HG03558 (cell line): ENCODE data around the gene FN3KRP.

ENCODE experiments used
- ATAC-seq: cut with Tn5 transposase; IDR thresholded peaks from one replicate; pipeline ENCODE4 v1.9.1; 2021; ENCODE audit warnings: moderate number of reproducible peaks; ENCODE audit not compliant: unreplicated experiment; ENCODE audit errors: extremely low read depth

Gene FN3KRP

DNA sequence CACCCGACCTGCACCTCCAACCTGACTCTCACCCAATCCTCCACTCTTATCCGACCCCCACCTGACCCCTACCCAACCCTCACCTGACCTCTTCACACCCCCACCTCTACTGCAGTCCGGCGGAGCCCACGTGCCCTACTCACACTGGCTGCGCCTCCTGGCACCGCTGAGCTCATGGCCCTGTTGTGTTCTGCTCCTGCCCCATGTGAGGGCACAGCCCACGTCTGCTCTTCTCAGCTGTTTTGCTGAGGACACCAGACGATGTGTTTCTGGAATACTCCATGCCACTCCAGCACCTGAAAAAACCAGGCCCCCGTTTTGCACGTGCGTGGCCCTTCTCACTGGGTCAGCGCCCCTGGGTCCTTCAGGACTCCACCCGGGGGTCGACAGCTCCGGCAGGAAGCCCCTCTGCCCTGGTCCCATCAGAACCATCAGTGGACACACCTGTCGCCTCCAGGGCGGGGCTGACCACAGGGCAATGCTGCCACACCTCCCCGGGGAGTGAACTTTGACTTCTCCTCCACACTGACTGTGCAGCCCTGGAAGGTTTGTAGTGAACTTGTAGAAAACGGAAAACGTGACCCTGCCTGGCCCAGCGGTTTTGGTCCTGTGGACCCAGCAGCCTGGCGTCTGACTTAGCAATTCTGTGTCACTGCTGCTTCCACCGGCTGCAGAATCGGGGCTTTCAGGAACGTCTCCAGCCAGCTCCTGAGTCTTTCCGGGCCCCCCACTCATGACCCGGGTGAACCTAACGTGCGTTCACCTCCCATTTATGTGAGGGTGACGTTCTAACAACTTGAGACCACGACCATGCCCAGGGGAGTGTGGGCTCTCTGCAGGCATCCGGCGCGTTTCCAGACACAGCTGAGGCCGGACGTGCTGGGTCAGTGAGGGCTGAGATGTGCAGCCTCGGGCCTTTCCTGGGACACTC, 12.3 kb upstream of the FN3KRP start:
- no peak for ATAC-seq

DNA sequence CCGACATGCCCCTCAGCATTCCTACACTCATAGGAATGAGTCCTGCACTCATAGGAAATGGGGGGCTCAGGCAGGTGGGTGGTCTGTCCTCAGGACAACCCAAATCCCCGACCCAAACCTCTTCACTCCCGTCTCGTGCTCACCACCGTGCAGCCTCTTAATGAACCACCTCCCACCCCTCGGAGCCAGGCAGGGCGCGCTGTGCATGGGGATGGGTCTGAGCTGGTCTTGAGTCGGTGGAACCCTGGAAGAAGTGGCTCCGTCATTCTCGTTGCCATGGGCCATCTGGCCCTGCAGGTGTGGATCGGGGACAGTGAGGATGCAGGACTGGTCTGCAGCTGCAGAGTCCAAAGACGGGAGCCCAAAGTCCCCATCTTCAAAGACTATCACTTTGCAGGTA, 11.6 kb upstream of the FN3KRP start:
- ATAC-seq = no peak

DNA sequence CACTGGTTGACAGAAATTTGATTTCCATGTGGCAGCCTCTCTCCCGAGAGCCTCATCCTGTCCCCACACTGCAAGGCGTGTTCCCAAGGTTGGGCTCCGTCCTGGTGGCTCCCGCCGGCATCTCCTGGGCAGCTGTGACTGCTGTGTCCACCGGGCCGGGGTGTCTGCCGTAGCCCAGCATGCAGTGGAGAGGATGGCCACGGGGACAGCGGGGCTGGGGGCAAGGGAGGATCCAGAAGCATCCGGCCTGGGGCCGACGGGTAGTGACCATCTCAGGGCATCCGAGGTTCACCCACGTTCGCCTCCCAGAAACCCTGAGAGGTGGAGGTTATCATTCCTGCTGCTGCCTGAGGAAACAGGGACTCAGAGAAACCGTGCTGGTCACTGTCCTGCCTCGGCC, 10.8 kb upstream of the FN3KRP start:
- ATAC-seq = no peak

- ATAC-seq = no peak
Observed at GRCh38 chr17:82709024-82709675, 7.4 kb upstream of the FN3KRP start.

GRCh38 chr17:82709676-82710498, 6.6 kb upstream of the FN3KRP start:
- no peak for ATAC-seq

GRCh38 chr17:82710499-82711232, 5.8 kb upstream of the FN3KRP start:
- no peak for ATAC-seq

GRCh38 chr17:82713071-82713723, 3.3 kb upstream of the FN3KRP start:
- ATAC-seq = no peak

GRCh38 chr17:82718986-82719685, 2.6 kb downstream of the FN3KRP start:
- ATAC-seq = no peak

DNA sequence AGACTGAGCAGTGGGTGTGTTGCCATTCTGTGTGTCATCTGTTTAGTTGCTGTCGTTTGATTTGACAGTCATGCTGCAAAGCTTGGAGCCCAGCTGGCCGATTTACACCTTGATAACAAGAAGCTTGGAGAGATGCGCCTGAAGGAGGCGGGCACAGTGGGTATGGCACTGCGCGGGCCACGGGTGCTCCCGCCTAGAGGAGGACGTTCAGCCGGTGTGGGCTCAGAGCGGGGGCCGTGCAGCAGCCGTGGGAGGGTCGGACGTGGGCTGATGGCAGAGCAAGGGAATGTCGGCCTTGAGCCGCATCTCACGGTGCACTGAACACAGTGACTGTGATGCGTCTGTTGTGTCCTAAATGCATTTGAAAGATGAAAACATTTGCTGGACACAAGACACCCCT, 3.7 kb downstream of the FN3KRP start:
- ATAC-seq = no peak

DNA sequence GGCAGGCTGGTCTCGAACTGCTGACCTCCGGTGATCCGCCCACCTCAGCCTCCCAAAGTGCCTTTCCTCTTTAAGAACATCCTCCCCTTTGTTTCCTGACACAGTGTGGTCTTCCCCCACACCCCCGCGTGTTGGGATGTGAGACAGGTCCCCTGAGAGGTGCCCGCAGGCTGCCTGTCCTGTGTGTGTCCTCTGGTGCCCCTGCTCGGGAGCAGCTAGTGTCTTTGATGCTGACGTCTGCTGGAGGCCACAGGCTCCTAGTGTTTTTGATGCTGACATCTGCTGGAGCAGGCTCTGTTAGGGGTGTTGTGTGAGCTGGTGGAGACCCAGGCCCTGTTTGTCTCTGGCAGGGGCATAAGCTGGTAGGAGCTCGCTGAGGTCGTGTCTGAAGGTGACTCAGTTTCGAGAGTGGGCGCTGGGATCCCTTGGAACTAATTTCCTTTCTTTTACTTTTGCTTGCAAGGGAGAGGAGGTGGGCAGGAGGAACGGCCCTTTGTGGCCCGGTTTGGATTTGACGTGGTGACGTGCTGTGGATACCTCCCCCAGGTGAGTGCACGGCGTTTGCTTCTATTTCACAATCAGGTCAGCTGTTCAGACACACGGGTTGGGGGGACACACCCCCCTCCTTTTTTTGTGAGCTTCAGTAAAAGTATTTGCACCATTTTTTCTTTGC, 6.0 kb downstream of the FN3KRP start:
- ATAC-seq = no peak

- ATAC-seq = no peak
Observed at GRCh38 chr17:82723169-82723807, 6.8 kb downstream of the FN3KRP start.

DNA sequence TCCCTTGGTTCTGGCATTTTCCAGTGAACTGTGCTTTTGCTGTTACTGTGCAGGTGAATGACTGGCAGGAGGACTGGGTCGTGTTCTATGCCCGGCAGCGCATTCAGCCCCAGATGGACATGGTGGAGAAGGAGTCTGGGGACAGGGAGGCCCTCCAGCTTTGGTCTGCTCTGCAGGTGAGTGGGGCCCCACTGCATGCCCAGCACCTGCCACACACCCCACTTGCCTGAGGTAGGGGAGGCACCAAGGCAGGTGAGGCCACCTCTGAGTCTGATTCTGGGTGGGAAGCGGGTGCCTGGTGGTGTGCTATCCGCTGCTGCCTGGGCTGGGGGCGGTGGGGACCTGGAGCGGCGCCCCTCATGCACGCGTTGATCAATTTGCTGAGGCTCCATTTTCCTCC, 9.9 kb downstream of the FN3KRP start:
- no peak for ATAC-seq

DNA sequence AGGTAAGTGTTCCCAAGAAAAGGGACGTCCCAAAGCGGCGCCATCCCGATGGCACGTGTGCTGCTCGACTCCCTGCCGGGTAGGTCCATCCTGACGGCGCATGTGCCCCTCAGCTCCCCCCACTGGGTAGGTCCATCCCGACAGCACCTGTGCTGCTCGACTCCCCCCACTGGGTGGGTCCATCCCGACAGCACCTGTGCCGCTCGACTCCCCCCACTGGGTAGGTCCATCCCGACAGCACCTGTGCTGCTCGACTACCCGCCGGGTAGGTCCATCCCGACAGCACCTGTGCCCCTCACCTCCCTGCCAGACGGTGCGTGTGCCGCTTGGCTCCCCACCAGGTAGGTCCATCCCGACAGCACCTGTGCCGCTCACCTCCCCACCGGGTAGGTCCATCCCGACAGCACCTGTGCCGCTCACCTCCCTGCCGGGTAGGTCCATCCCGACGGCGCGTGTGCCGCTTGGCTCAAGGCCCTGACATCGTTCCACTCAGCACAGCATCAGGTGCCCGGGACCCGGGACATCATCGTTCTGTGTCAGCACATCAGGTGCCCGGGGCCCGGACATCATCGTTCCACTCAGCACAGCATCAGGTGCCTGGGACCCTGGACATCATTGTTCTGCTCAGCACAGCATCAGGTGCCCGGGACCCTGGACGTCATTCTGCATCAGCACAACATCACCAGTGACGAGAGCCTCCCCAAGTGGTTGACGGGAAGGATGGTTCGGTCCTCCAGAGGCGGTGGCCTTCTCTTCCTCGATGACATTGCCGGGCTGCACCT, 13.2 kb downstream of the FN3KRP start:
- no peak for ATAC-seq

- no peak for ATAC-seq
Observed at GRCh38 chr17:82732118-82732743, 15.7 kb downstream of the FN3KRP start.

- no peak for ATAC-seq
Observed at GRCh38 chr17:82734987-82735866, 18.7 kb downstream of the FN3KRP start, which contains the start of gene FN3K. FN3K (plus strand) TSS chr17:82735615; CDS start chr17:82735637, 22 bp downstream.
